Pancreas (tissue), 10 donors: ENCODE measurements around the gene PPP3CA. TPM values are rescaled to one million over a fixed set of nuclear protein-coding genes. Genes with fewer than 3 reads are reported as not detected.

Experiments used
- ATAC-seq, 4 donors: fragments of 200-7000 bp; cut with Tn5 transposase; one replicate each; pipeline versions ENCODE4 v1.8.0 to v1.9.1; 2020; ENCODE audit warnings: mild to moderate bottlenecking in 4 of 4, moderate library complexity in 4 of 4
- DNase-seq, 6 donors: peaks; one replicate each; pipeline ENCODE4 v3.0.0-alpha.2; 2020
- FAIRE-seq: peaks from 2 replicates; lab custom pipeline; 2012; peaks lifted over from hg19 to GRCh38; lab: Jason Lieb, UNC
- H3K27ac ChIP-seq, 4 donors: fragments of 200-600 bp; sonication (generic); 1 replicate in 3 of 4; 2 replicates in 1 of 4; pipeline versions ENCODE4 v1.5.0 to v1.8.0; 2020
- H3K27me3 ChIP-seq, 4 donors: fragments of 200-600 bp; one replicate each; pipeline ENCODE4 v1.8.0; 2021
- H3K36me3 ChIP-seq, 3 donors: fragments of 200-600 bp; sonication (generic) in 1 of 3; one replicate each; pipeline versions ENCODE4 v1.5.0 to v1.8.0; 2020 to 2021
- H3K4me1 ChIP-seq, 3 donors: fragments of 200-600 bp; one replicate each; pipeline ENCODE4 v1.8.0; 2021
- H3K4me3 ChIP-seq, 4 donors: fragments of 200-600 bp; sonication (generic) in 2 of 4; one replicate each; pipeline versions ENCODE4 v1.5.0 to v1.8.0; 2020 to 2021
- H3K9me3 ChIP-seq, 4 donors: fragments of 200-600 bp; one replicate each; pipeline ENCODE4 v1.8.0; 2021
- CTCF ChIP-seq, 4 donors: fragments of 200-600 bp; sonication (generic) in 3 of 4; IDR thresholded peaks; one replicate each; pipeline versions ENCODE4 v1.5.0 to v1.8.0; 2021; ENCODE audit warnings: antibody characterized with exemption in 4 of 4
- WGBS, 2 donors: extraction: QIAGEN DNeasy Blood & Tissue Kit; methylation state at CpG; one replicate each; pipeline ENCODE4 v1.1.7; 2013; 5-methylcytosine and 5-hydroxymethylcytosine counted together
- intact Hi-C, 3 donors: fragments of 100-400 bp; cut with DNase I; formaldehyde crosslinking; loops; one replicate each; pipeline versions ENCODE4 v1.11.1 to v1.14.2; 2022
- polyA plus RNA-seq, 2 donors: library from polyadenylated mRNA; stranded (reverse); fragments of 200-250 nt; gene quantifications; one replicate each; pipeline ENCODE4 v1.2.3, GENCODE V29; 2013
- total RNA-seq, 6 donors: library from RNA; stranded (reverse); fragmentation: NEBNext Ultra II Directional in 4 of 6; extraction: Animal tissue kit (Norgen Biotek cat#: 25700) in 4 of 6; gene quantifications; one replicate each; pipeline versions ENCODE4 v1.2.1 to v1.2.4, GENCODE V29; 2021 to 2023
- donor health status: healthy with polysubstance abuse.
- donor health status: DM: no; HTN: no; CAD: no; lungs with moderate emphysema.
- donor health status: DM: no; HTN: no; CAD: no.
- donor health status: control.
- donor health status: control.
- donor health status: Bipolar disorder and iron deficiency.
- donor health status: DM: yes; HTN: yes; CAD: no.
- donor health status: DM: no; HTN: no; CAD: no.
- donor health status: DM: no; HTN: no; CAD: no.
- donor health status: DM: yes; HTN: yes; CAD: no.

The PPP3CA gene
- total and polyA plus RNA-seq, 8 donors = 4.9 to 22.7 (median 10.3) TPM

- no peaks in the 10 kb centered on the region for H3K36me3 ChIP-seq
- no peak for FAIRE-seq
- no peaks in the 10 kb centered on the region for H3K9me3 ChIP-seq
- H3K4me1 ChIP-seq = peaks cover 5 to 14% (median 10%) of the 10 kb centered on the region in 3 donors
- intact Hi-C loops = no loop called here
- TF ChIP-seq CTCF (IDR thresholded peaks at IDR 0.05) = no peak
- H3K27ac ChIP-seq = no peak overlapping the region
- H3K4me3 ChIP-seq = no peak overlapping the region
- no peak for ATAC-seq
- DNase-seq = no peak
- no peaks in the 10 kb centered on the region for H3K27me3 ChIP-seq
These were observed 84.6 kb downstream of the PPP3CA start for GRCh38 chr4:101262683-101263082.

DNA sequence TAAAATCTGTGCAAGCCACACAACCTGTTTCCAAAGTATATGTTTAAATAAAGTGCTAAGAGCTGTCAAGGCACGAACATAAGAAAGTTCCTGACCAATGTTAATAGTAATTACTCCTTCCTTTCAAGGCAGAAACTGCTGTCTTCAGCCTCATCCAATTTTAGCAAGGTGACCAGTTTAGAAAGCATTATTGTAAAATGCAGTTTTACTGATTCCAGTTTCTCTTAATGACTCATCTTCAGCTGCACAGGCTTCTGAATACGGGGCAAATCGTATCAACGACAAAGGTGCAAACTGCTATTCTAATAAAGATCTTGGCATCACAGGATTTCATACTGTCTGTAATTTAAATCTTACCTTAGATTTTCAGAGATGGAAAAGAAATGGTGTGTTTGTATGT is 87.5 kb downstream of the PPP3CA start:
- intact Hi-C loops = no loop called here
- no peak for TF ChIP-seq CTCF (IDR thresholded peaks at IDR 0.05)
- Histone ChIP-seq H3K27me3 (no peaks in the 10 kb centered on the region), H3K4me3 (no peak overlapping the region), H3K27ac (no peak overlapping the region), H3K9me3 (no peaks in the 10 kb centered on the region), H3K36me3 (no peaks in the 10 kb centered on the region), H3K4me1 (peaks cover 10 to 17% (median 16%) of the 10 kb centered on the region in 3 donors)
- 64 to 81% methylated on average over 4 of the region's 4 CpGs for WGBS, 2 donors
- no peak for ATAC-seq
- FAIRE-seq = no peak
- DNase-seq = no peak

GRCh38 chr4:101258883-101259282 is 88.4 kb downstream of the PPP3CA start:
- intact Hi-C loops = no loop called here
- no peak overlapping the region for H3K4me3 ChIP-seq
- no peaks in the 10 kb centered on the region for H3K36me3 ChIP-seq
- peak in 2 of 4 donors; percentile 13 to 17 for ATAC-seq
- no peaks in the 10 kb centered on the region for H3K9me3 ChIP-seq
- DNase-seq = no peak
- H3K27ac ChIP-seq = no peak overlapping the region
- H3K27me3 ChIP-seq = no peaks in the 10 kb centered on the region
- peaks cover 4 to 9% (median 6%) of the 10 kb centered on the region in 3 donors for H3K4me1 ChIP-seq
- 34 to 40% methylated on average over 2 of the region's 2 CpGs for WGBS, 2 donors
- FAIRE-seq = no peak
- no peak for TF ChIP-seq CTCF (IDR thresholded peaks at IDR 0.05)

DNA sequence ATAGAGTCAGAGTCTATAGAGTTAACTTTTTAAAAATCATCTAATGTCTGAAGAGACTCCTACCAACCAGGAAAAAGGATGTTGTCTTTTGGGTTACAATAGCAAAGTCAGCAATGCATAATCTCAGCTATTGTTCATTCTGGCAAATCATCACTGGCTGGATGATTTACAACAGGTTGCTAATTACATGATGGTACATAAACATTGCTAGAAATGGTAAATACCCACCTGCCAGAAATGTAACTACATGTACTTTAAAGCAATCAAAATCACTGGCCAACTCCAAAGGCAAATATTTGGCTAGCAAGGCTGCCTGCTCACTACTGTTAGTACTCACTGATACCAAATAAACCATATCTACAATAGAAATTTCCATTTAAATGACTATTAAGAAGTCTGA is 91.1 kb downstream of the PPP3CA start:
- Histone ChIP-seq H3K27ac (no peak overlapping the region), H3K36me3 (no peaks in the 10 kb centered on the region), H3K27me3 (no peaks in the 10 kb centered on the region), H3K4me1 (peaks cover 4 to 14% (median 11%) of the 10 kb centered on the region in 3 donors), H3K4me3 (no peak overlapping the region), H3K9me3 (no peaks in the 10 kb centered on the region)
- TF ChIP-seq CTCF (IDR thresholded peaks at IDR 0.05) = no peak
- no peak for DNase-seq
- intact Hi-C loops = no loop called here
- ATAC-seq = peak; percentile 80 to 89 (median 82)
- peak; percentile 47 for FAIRE-seq

GRCh38 chr4:101254776-101255175 is 92.5 kb downstream of the PPP3CA start:
- Histone ChIP-seq H3K4me1 (peaks cover 4 to 14% (median 11%) of the 10 kb centered on the region in 3 donors), H3K27ac (no peak overlapping the region), H3K36me3 (no peaks in the 10 kb centered on the region), H3K9me3 (no peaks in the 10 kb centered on the region), H3K4me3 (no peak overlapping the region), H3K27me3 (no peaks in the 10 kb centered on the region)
- DNase-seq (no peak), ATAC-seq (no peak), FAIRE-seq (no peak)
- WGBS, 2 donors = 76 to 79% methylated on average over 4 of the region's 4 CpGs
- TF ChIP-seq CTCF (IDR thresholded peaks at IDR 0.05) = no peak
- intact Hi-C loops = no loop called here
